HUDEP-2 (cell line): ENCODE results near the gene RPS16.
A peak's percentile ranks its signal among the peaks of the same experiment; 100 is the strongest.
"Not testable (repeated sequence)": the region's sequence is repeated elsewhere in the genome, so short reads cannot be mapped to it uniquely, and the experiment has no call there.

Experiments used
- DNase-seq, 76 experiments: peaks; one replicate each; lab custom pipeline; 2025; ENCODE audit not compliant: unreplicated experiment in 76 of 76; lab: John Stamatoyannopoulos, UW

Gene RPS16

GRCh38 chr19:39451257-39451656 lies 15.5 kb upstream of the RPS16 start:
- not testable (repeated sequence) for DNase-seq

- DNase-seq: no peak
These were observed 13.5 kb upstream of the RPS16 start for GRCh38 chr19:39449116-39449797.

GRCh38 chr19:39448271-39448670 lies 12.5 kb upstream of the RPS16 start:
- DNase-seq: no peak

- no peak for DNase-seq
These were observed 10.8 kb upstream of the RPS16 start for GRCh38 chr19:39446365-39447084.

- peak; percentile 48 to 99 (median 98) for DNase-seq
These were observed 9.7 kb upstream of the RPS16 start, which contains the start of gene SUPT5H for GRCh38 chr19:39445196-39446111. SUPT5H (plus strand) TSS chr19:39445582; CDS start chr19:39445891, 309 bp downstream.

- DNase-seq: peak in 6 of 76 experiments; percentile 10 to 57 (median 40)
These were observed 8.9 kb upstream of the RPS16 start for GRCh38 chr19:39444598-39445195.

GRCh38 chr19:39438270-39438934 lies 2.7 kb upstream of the RPS16 start:
- no peak for DNase-seq

- no peak for DNase-seq
These were observed 584 bp upstream of the RPS16 start for GRCh38 chr19:39436350-39436716.

GRCh38 chr19:39434123-39435076 lies 1.3 kb downstream of the RPS16 start:
- peak in 3 of 76 experiments; percentile 11 to 27 (median 20) for DNase-seq

- no peak for DNase-seq
These were observed 2.2 kb downstream of the RPS16 start for GRCh38 chr19:39433480-39434079.

GRCh38 chr19:39432677-39433025 lies 3.1 kb downstream of the RPS16 start:
- no peak for DNase-seq

- no peak for DNase-seq
These were observed 4.8 kb downstream of the RPS16 start for GRCh38 chr19:39430675-39431593.

GRCh38 chr19:39428283-39429112 lies 7.3 kb downstream of the RPS16 start:
- DNase-seq: no peak

- DNase-seq: no peak
These were observed 8.0 kb downstream of the RPS16 start for GRCh38 chr19:39427707-39428106.

- no peak for DNase-seq
These were observed 9.6 kb downstream of the RPS16 start for GRCh38 chr19:39426170-39426569.

GRCh38 chr19:39425744-39426143 lies 10.0 kb downstream of the RPS16 start:
- DNase-seq: no peak

GRCh38 chr19:39424934-39425333 lies 10.8 kb downstream of the RPS16 start:
- DNase-seq: no peak
